Progenitor cell of endocrine pancreas (in vitro differentiated cells): Measurements from ENCODE around the gene IYD. TPM values are rescaled to one million over a fixed set of nuclear protein-coding genes. Genes with fewer than 3 reads are reported as not detected.
"Not testable (repeated sequence)": the region's sequence is repeated elsewhere in the genome, so short reads cannot be mapped to it uniquely, and the experiment has no call there.

Source experiments
- DNase-seq: peaks from one replicate; pipeline ENCODE4 v3.0.0; 2021; ENCODE audit warnings: low spot score; ENCODE audit not compliant: unreplicated experiment
- H3K27ac Mint-ChIP-seq: 2 replicates; pipeline ENCODE4 v1.8.0; 2021; ENCODE audit warnings: mild to moderate bottlenecking, moderate library complexity, mixed read lengths
- H3K27me3 Mint-ChIP-seq: 2 replicates; pipeline ENCODE4 v1.8.0; 2021; ENCODE audit warnings: mixed read lengths
- H3K36me3 Mint-ChIP-seq: 2 replicates; pipeline ENCODE4 v1.8.0; 2022; ENCODE audit warnings: mixed read lengths; ENCODE audit not compliant: insufficient read depth
- H3K4me1 Mint-ChIP-seq: 2 replicates; pipeline ENCODE4 v1.8.0; 2021; ENCODE audit warnings: low read depth, mixed read lengths
- H3K4me3 Mint-ChIP-seq: 2 replicates; pipeline ENCODE4 v1.8.0; 2021; ENCODE audit warnings: low read depth, mild to moderate bottlenecking, moderate library complexity, mixed read lengths
- H3K9me3 Mint-ChIP-seq: 2 replicates; pipeline ENCODE4 v1.8.0; 2021; ENCODE audit warnings: low read depth, mixed read lengths
- CTCF ChIP-seq: fragments of 200-600 bp; sonication (generic); IDR thresholded peaks from one replicate; pipeline ENCODE4 v1.5.0; 2021; ENCODE audit warnings: antibody characterized with exemption, mild to moderate bottlenecking; ENCODE audit not compliant: unreplicated experiment
- total RNA-seq: library from RNA; stranded (reverse); gene quantifications from 2 replicates; pipeline ENCODE4 v1.2.1, GENCODE V29; 2021

IYD gene
- total RNA-seq, 1 donor from 2014 or later: 0.22 TPM

GRCh38 chr6:150371356-150371755 lies 2.5 kb downstream of the IYD start:
- H3K36me3 Mint-ChIP-seq: no peaks in the 10 kb centered on the region
- H3K27ac Mint-ChIP-seq: no peak overlapping the region
- TF ChIP-seq CTCF: no peak

GRCh38 chr6:150372051-150372450 lies 3.2 kb downstream of the IYD start:
- no peak overlapping the region for H3K27ac Mint-ChIP-seq
- peaks cover 14% of the 10 kb centered on the region for H3K27me3 Mint-ChIP-seq
- DNase-seq: no peak
- H3K9me3 Mint-ChIP-seq: no peaks in the 10 kb centered on the region
- H3K4me3 Mint-ChIP-seq: no peak overlapping the region
- peaks cover 4% of the 10 kb centered on the region for H3K4me1 Mint-ChIP-seq
- TF ChIP-seq CTCF: no peak
- no peaks in the 10 kb centered on the region for H3K36me3 Mint-ChIP-seq

More at GRCh38 chr6:150371356-150371755, 2.5 kb downstream of the IYD start:
- Mint-ChIP-seq H3K27me3 (peaks cover 14% of the 10 kb centered on the region), H3K4me1 (peaks cover 4% of the 10 kb centered on the region), H3K9me3 (no peaks in the 10 kb centered on the region), H3K4me3 (no peak overlapping the region)
- DNase-seq: no peak

GRCh38 chr6:150373260-150373701 lies 4.5 kb downstream of the IYD start:
- Mint-ChIP-seq H3K27ac (no peak overlapping the region), H3K36me3 (no peaks in the 10 kb centered on the region), H3K9me3 (no peaks in the 10 kb centered on the region), H3K27me3 (peaks cover 14% of the 10 kb centered on the region), H3K4me3 (no peak overlapping the region), H3K4me1 (peaks cover 6% of the 10 kb centered on the region)
- no peak for TF ChIP-seq CTCF
- no peak for DNase-seq

GRCh38 chr6:150374346-150374745 lies 5.5 kb downstream of the IYD start:
- H3K9me3 Mint-ChIP-seq, H3K4me1 Mint-ChIP-seq, H3K4me3 Mint-ChIP-seq, H3K36me3 Mint-ChIP-seq, DNase-seq, H3K27ac Mint-ChIP-seq: not testable (repeated sequence)
- peaks cover 16% of the 10 kb centered on the region for H3K27me3 Mint-ChIP-seq

DNA sequence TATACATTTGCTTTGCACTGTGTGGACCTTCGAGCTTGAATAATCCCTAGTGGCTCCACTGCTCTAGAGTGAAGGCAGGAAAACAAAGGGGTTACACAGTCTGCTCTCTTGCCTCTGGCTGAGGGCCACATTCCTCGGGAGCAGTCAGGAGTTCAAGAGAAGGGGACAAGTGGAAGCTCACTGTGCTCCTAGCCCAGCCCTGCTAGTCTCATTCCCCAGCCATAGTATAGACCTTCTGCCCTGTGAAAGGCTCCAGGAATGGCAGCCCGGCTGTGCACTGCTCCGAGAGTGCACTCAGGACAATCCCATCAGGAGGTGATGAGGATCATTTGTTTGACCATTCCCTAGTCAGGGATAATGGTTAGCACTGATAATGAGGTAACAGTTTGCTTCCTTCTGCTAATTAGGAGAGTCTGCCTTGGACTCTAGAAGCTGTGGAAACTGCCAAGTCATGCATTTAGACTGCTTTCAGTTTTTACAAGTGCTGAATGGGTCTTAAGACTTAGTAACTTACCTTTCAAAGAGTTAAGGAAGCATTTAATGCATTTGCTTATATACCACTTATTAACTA lies 8.5 kb downstream of the IYD start:
- no peak for DNase-seq

More for the DNA sequence above, 8.5 kb downstream of the IYD start:
- no peak overlapping the region for H3K27ac Mint-ChIP-seq
- H3K36me3 Mint-ChIP-seq: no peaks in the 10 kb centered on the region
- no peak for TF ChIP-seq CTCF
- H3K27me3 Mint-ChIP-seq: peaks cover 26% of the 10 kb centered on the region
- H3K4me3 Mint-ChIP-seq: no peak overlapping the region
- peaks cover 1% of the 10 kb centered on the region for H3K4me1 Mint-ChIP-seq
- no peaks in the 10 kb centered on the region for H3K9me3 Mint-ChIP-seq
